Peyer's patch (tissue), 4 donors: ENCODE results near the gene PRR23E. TPM values are rescaled to one million over a fixed set of nuclear protein-coding genes. Genes with fewer than 3 reads are reported as not detected.

Experiments used
- DNase-seq, 3 donors: peaks; one replicate each; pipeline ENCODE4 v3.0.0-alpha.2; 2017 to 2019
- H3K27ac ChIP-seq, 4 donors: fragments of 200-600 bp; sonication (generic); one replicate each; pipeline ENCODE4 v1.5.1; 2016 to 2019
- H3K27me3 ChIP-seq, 2 donors: fragments of 200-600 bp; sonication (generic); one replicate each; pipeline ENCODE4 v1.5.1; 2019
- H3K36me3 ChIP-seq, 3 donors: fragments of 200-600 bp; sonication (generic); one replicate each; pipeline ENCODE4 v1.5.1; 2016 to 2019
- H3K4me1 ChIP-seq, 4 donors: fragments of 200-600 bp; sonication (generic); one replicate each; pipeline ENCODE4 v1.5.1; 2016 to 2019
- H3K4me3 ChIP-seq, 4 donors: fragments of 200-600 bp; sonication (generic); 1 replicate in 3 of 4; 2 replicates in 1 of 4; pipeline ENCODE4 v1.5.1; 2016 to 2019; ENCODE audit warnings: mild to moderate bottlenecking in 1 of 4
- H3K9me3 ChIP-seq, 4 donors: fragments of 200-600 bp; sonication (generic); one replicate each; pipeline ENCODE4 v1.5.1; 2016 to 2019; ENCODE audit warnings: mild to moderate bottlenecking in 1 of 4
- POLR2A ChIP-seq, 2 donors: fragments of 450-650 bp; IDR thresholded peaks; one replicate each; pipeline ENCODE4 v1.5.1; 2017; ENCODE audit warnings: antibody characterized with exemption in 2 of 2, mild to moderate bottlenecking in 2 of 2, moderate library complexity in 2 of 2
- total RNA-seq, 4 donors: library from RNA; depleted of rRNA; stranded (reverse); fragments of >200 nt; gene quantifications; one replicate each; pipeline ENCODE4 v1.1.0, GENCODE V29; 2016
- TF ChIP-seq, protein P1 (sequence below), 6 experiments: fragments of 450-650 bp in 4 of 6; fragments of 200-600 bp in 2 of 6; sonication (generic) in 1 of 6; IDR thresholded peaks; one replicate each; pipeline ENCODE4 v1.5.1; 2017 to 2019; ENCODE audit warnings: antibody characterized with exemption in 6 of 6, mild to moderate bottlenecking in 3 of 6, moderate library complexity in 1 of 6

The PRR23E gene
- total RNA-seq, 4 donors from 2014 or later: not detected

DNA sequence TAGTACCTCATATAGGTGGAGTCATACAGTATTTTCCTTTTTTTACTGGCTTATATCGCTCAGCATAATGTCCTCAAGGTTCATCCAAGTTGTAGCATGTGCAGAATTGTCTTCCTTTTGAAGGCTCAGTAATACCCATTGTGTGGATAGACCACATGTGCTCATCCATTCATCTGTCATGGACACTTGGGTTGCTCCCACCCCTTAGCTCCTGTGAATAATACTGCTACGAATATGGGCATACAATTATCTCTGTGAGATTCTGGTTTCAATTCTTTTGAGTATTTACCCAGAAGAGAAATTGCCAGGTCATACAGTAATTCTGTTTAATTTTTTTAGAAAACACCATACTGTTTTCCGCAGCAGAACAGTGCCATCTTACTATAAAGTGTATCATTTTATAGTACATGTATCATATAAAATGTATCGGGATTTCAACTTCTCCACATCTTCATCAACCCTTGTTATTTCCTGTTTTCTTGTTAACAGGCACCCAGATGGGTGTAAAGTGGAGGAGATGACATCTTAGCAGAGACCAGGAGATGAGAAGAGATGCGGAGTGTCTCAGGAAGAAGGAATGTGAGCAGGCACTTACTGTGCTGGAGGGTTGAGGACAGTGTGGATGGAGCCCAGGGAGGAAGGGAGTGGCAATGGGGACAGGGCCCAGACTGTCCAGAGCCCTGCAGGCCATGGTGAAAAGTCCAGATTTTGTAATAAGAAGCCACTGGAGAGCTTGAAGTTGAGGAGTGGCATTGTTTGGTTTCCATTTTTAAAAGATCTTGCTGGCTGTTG, 27.0 kb upstream of the PRR23E start:
- no peaks in the 10 kb centered on the region for H3K27me3 ChIP-seq
- no peaks in the 10 kb centered on the region for H3K36me3 ChIP-seq
- peak in 1 of 3 donors; percentile 4 for DNase-seq
- no peak overlapping the region for H3K27ac ChIP-seq
- H3K4me1 ChIP-seq: no peaks in the 10 kb centered on the region
- H3K9me3 ChIP-seq: no peaks in the 10 kb centered on the region
- TF ChIP-seq POLR2A (IDR thresholded peaks at IDR 0.05): no peak
- TF ChIP-seq, protein P1, sequence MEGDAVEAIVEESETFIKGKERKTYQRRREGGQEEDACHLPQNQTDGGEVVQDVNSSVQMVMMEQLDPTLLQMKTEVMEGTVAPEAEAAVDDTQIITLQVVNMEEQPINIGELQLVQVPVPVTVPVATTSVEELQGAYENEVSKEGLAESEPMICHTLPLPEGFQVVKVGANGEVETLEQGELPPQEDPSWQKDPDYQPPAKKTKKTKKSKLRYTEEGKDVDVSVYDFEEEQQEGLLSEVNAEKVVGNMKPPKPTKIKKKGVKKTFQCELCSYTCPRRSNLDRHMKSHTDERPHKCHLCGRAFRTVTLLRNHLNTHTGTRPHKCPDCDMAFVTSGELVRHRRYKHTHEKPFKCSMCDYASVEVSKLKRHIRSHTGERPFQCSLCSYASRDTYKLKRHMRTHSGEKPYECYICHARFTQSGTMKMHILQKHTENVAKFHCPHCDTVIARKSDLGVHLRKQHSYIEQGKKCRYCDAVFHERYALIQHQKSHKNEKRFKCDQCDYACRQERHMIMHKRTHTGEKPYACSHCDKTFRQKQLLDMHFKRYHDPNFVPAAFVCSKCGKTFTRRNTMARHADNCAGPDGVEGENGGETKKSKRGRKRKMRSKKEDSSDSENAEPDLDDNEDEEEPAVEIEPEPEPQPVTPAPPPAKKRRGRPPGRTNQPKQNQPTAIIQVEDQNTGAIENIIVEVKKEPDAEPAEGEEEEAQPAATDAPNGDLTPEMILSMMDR (IDR thresholded peaks at IDR 0.05): no peak
- no peak overlapping the region for H3K4me3 ChIP-seq

- Histone ChIP-seq H3K36me3 (no peaks in the 10 kb centered on the region), H3K27me3 (no peaks in the 10 kb centered on the region), H3K4me1 (no peaks in the 10 kb centered on the region), H3K27ac (no peak overlapping the region), H3K9me3 (no peaks in the 10 kb centered on the region), H3K4me3 (no peak overlapping the region)
- DNase-seq: peak in 2 of 3 donors; percentile 2 to 10
- TF ChIP-seq, protein P1 (IDR thresholded peaks at IDR 0.05): no peak
- no peak for TF ChIP-seq POLR2A (IDR thresholded peaks at IDR 0.05)
Measured at GRCh38 chr3:127166501-127167065, 26.3 kb upstream of the PRR23E start.

DNA sequence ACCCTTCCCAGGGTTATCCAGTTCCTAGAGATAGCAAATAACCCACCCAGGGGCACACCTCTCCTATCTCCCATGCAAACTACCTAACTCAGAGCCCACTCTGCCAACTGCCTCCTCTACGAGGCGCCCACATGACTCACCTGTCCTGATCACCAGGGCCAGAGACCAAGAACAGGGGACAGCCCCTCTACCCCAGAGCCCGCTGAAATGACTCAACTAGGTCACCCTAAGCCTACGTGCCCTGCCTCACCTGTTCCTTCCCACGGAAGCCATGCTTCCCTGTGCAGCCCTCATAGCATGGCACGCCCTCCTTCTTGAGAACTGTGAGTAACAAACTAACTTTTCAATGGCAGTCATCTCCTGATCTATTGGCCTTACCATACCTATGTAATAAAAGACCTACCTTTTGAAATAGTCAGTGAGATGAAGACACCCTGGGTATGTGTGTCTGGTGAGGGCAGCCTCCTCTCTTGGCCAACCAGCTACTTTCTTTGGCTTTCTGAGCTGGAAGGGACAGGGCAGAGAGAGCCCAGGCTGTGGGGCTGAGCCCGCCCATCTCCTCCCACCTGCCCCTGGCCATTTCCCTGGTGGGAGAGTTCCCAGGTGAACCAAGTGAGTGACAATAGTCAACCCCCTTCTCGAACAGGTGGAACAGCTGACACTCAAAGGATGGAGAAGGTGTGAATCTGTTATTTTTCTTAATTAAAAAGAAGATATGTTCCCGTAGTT, 25.5 kb upstream of the PRR23E start:
- no peak for TF ChIP-seq POLR2A (IDR thresholded peaks at IDR 0.05)
- TF ChIP-seq, protein P1 (IDR thresholded peaks at IDR 0.05): no peak
- H3K27me3 ChIP-seq: no peaks in the 10 kb centered on the region
- no peaks in the 10 kb centered on the region for H3K9me3 ChIP-seq
- no peak overlapping the region for H3K4me3 ChIP-seq
- peak in 2 of 3 donors; percentile 4 to 7 for DNase-seq
- no peaks in the 10 kb centered on the region for H3K4me1 ChIP-seq
- H3K36me3 ChIP-seq: no peaks in the 10 kb centered on the region
- no peak overlapping the region for H3K27ac ChIP-seq

- H3K36me3 ChIP-seq: no peaks in the 10 kb centered on the region
- no peaks in the 10 kb centered on the region for H3K9me3 ChIP-seq
- H3K27me3 ChIP-seq: no peaks in the 10 kb centered on the region
- H3K4me3 ChIP-seq: no peak overlapping the region
- no peaks in the 10 kb centered on the region for H3K4me1 ChIP-seq
- TF ChIP-seq, protein P1 (IDR thresholded peaks at IDR 0.05): no peak
- TF ChIP-seq POLR2A (IDR thresholded peaks at IDR 0.05): no peak
- DNase-seq: peak in 2 of 3 donors; percentile 2 to 35
- no peak overlapping the region for H3K27ac ChIP-seq
Measured at GRCh38 chr3:127168271-127168670, 24.7 kb upstream of the PRR23E start.

DNA sequence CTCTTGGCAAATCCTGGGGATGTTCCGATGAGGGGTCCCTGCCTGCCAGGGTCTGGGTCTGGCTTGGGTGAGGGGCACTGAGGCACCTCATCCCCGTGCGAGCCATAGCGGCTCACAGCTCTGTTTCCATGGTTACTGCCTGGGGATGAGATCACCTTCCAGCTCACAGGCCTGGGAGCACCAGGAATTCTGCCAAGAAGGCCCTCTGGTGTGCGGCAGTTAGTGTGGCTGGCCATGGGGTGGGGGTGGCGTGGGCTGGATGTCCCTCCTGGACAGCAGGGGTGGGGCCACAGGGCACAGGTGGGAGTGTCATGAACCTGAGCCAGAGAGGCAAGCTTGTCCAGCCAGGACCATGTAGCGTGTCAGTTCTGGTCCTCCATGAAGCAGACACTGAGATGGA, 22.1 kb upstream of the PRR23E start:
- TF ChIP-seq, protein P1 (IDR thresholded peaks at IDR 0.05): no peak
- TF ChIP-seq POLR2A (IDR thresholded peaks at IDR 0.05): no peak
- no peak overlapping the region for H3K27ac ChIP-seq
- H3K36me3 ChIP-seq: no peaks in the 10 kb centered on the region
- peak in 1 of 3 donors; percentile 3 for DNase-seq
- H3K27me3 ChIP-seq: no peaks in the 10 kb centered on the region
- no peak overlapping the region for H3K4me3 ChIP-seq
- no peaks in the 10 kb centered on the region for H3K4me1 ChIP-seq
- no peaks in the 10 kb centered on the region for H3K9me3 ChIP-seq
